Chondrocyte (in vitro differentiated cells): ENCODE results near the gene SPSB1. TPM values are rescaled to one million over a fixed set of nuclear protein-coding genes. Genes with fewer than 3 reads are reported as not detected.

Experiments
- DNase-seq: peaks from one replicate; pipeline ENCODE4 v3.0.0; 2021; ENCODE audit warnings: mixed read lengths, low spot score
- H3K27ac Mint-ChIP-seq: one replicate; pipeline ENCODE4 v1.8.0; 2021; ENCODE audit warnings: mild to moderate bottlenecking, moderate library complexity, mixed read lengths; ENCODE audit not compliant: unreplicated experiment
- H3K27me3 Mint-ChIP-seq: 2 replicates; pipeline ENCODE4 v1.8.0; 2021; ENCODE audit warnings: low read depth, mixed read lengths
- H3K36me3 Mint-ChIP-seq: 2 replicates; pipeline ENCODE4 v1.8.0; 2021; ENCODE audit warnings: low read depth, mixed read lengths
- H3K4me1 Mint-ChIP-seq: 2 replicates; pipeline ENCODE4 v1.8.0; 2021; ENCODE audit warnings: low read depth, mild to moderate bottlenecking, mixed read lengths
- H3K4me3 Mint-ChIP-seq: one replicate; pipeline ENCODE4 v1.8.0; 2021; ENCODE audit warnings: mild to moderate bottlenecking, moderate library complexity, mixed read lengths; ENCODE audit not compliant: unreplicated experiment
- H3K9me3 Mint-ChIP-seq: 2 replicates; pipeline ENCODE4 v1.8.0; 2021; ENCODE audit warnings: low read depth, mixed read lengths
- CTCF ChIP-seq: fragments of 200-600 bp; sonication (generic); IDR thresholded peaks from 2 replicates; pipeline ENCODE4 v1.5.0; 2021; ENCODE audit warnings: antibody characterized with exemption, mild to moderate bottlenecking, moderate library complexity
- total RNA-seq: library from RNA; stranded (reverse); gene quantifications from 3 replicates; pipeline ENCODE4 v1.2.1, GENCODE V29; 2021

The SPSB1 gene
- total RNA-seq, 1 donor from 2014 or later: 173 TPM

DNA sequence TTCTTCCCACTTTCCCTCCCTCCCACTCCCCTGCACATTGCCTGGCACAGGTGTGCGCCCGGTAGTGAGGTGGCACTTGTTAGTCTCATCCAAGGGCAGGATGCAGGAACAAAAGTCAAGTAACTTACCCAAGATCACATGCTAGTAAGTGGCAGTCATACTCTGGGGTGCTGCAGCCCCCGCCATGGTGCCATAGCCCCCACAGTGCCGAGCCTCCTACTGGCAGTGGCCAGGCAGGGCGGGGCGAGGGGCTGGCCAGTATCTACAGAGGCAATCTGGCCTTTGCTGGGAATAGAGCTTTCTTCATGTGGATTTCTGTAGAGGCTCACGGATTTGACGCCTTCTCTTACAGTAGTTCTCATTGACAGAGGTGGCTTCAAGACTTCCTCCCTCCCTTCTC lies 31.2 kb upstream of the SPSB1 start:
- peaks cover 3% of the 10 kb centered on the region for H3K4me1 Mint-ChIP-seq
- no peaks in the 10 kb centered on the region for H3K9me3 Mint-ChIP-seq
- H3K36me3 Mint-ChIP-seq: peaks cover 11% of the 10 kb centered on the region
- TF ChIP-seq CTCF: no peak
- no peak overlapping the region for H3K4me3 Mint-ChIP-seq
- no peaks in the 10 kb centered on the region for H3K27me3 Mint-ChIP-seq
- no peak for DNase-seq
- H3K27ac Mint-ChIP-seq: no peak overlapping the region

- Mint-ChIP-seq H3K27ac (no peak overlapping the region), H3K4me1 (peaks cover 10% of the 10 kb centered on the region), H3K27me3 (no peaks in the 10 kb centered on the region), H3K36me3 (peaks cover 11% of the 10 kb centered on the region), H3K9me3 (no peaks in the 10 kb centered on the region), H3K4me3 (no peak overlapping the region)
- no peak for DNase-seq
- TF ChIP-seq CTCF: no peak
These were observed 30.4 kb upstream of the SPSB1 start for GRCh38 chr1:9262096-9262986.

GRCh38 chr1:9263276-9263855 lies 29.3 kb upstream of the SPSB1 start:
- peaks cover 12% of the 10 kb centered on the region for H3K4me1 Mint-ChIP-seq
- H3K27ac Mint-ChIP-seq: no peak overlapping the region
- no peak for TF ChIP-seq CTCF
- peaks cover 11% of the 10 kb centered on the region for H3K36me3 Mint-ChIP-seq
- no peaks in the 10 kb centered on the region for H3K9me3 Mint-ChIP-seq
- H3K27me3 Mint-ChIP-seq: no peaks in the 10 kb centered on the region
- no peak overlapping the region for H3K4me3 Mint-ChIP-seq
- DNase-seq: no peak

GRCh38 chr1:9263984-9264872 lies 28.5 kb upstream of the SPSB1 start:
- H3K27me3 Mint-ChIP-seq: no peaks in the 10 kb centered on the region

More at GRCh38 chr1:9263984-9264872, 28.5 kb upstream of the SPSB1 start:
- no peak for DNase-seq
- Mint-ChIP-seq H3K36me3 (peaks cover 11% of the 10 kb centered on the region), H3K27ac (no peak overlapping the region), H3K9me3 (no peaks in the 10 kb centered on the region), H3K4me3 (no peak overlapping the region), H3K4me1 (peaks cover 19% of the 10 kb centered on the region)
- no peak for TF ChIP-seq CTCF
